H1 (cell line): Measurements from ENCODE around the gene FOXI1. TPM values are rescaled to one million over a fixed set of nuclear protein-coding genes. Genes with fewer than 3 reads are reported as not detected.
A peak's percentile ranks its signal among the peaks of the same experiment; 100 is the strongest.

Experiments used
- CTCF ChIA-PET: fragments of 300-600 bp; sonication (Branson Sonifier 250); formaldehyde crosslinking; loops from one replicate; lab custom pipeline; 2021; ENCODE audit not compliant: partially characterized antibody; lab: Charles Lee
- POLR2A ChIA-PET: fragments of 300-600 bp; sonication (Branson Sonifier 250); formaldehyde crosslinking; loops from one replicate; lab custom pipeline; 2021; ENCODE audit warnings: inconsistent platforms; ENCODE audit not compliant: partially characterized antibody; lab: Charles Lee
- DNase-seq, 2 experiments: peaks; one replicate each; pipeline versions ENCODE4 v3.0.0 to v3.0.0-alpha.2; 2010 to 2022; ENCODE audit warnings: low spot score in 2 of 2, low read depth in 1 of 2, mixed read lengths in 1 of 2
- FAIRE-seq: peaks from 2 replicates; lab custom pipeline; 2011; peaks lifted over from hg19 to GRCh38; lab: Jason Lieb, UNC
- H2AFZ ChIP-seq: 2 replicates; pipeline ENCODE4 v1.8.1; 2012; ENCODE audit warnings: low read length, inconsistent platforms
- H2AK5ac ChIP-seq: 2 replicates; pipeline ENCODE4 v1.6.1; 2013; ENCODE audit warnings: low read depth, low read length
- H2BK120ac ChIP-seq: replicated peaks from 2 replicates; pipeline ENCODE3; 2013; ENCODE audit warnings: low read depth, low read length, inconsistent platforms
- H2BK12ac ChIP-seq: 2 replicates; pipeline ENCODE4 v1.6.1; 2013; ENCODE audit warnings: low read depth, low read length
- H2BK15ac ChIP-seq: 2 replicates; pipeline ENCODE4 v1.6.1; 2013; ENCODE audit warnings: low read length
- H2BK20ac ChIP-seq: 2 replicates; pipeline ENCODE4 v1.6.1; 2013; ENCODE audit warnings: low read length
- H2BK5ac ChIP-seq: 2 replicates; pipeline ENCODE4 v1.6.1; 2013; ENCODE audit warnings: low read depth, low read length
- H3K14ac ChIP-seq: 2 replicates; pipeline ENCODE4 v1.6.1; 2013; ENCODE audit warnings: inconsistent platforms; ENCODE audit not compliant: insufficient read length
- H3K18ac ChIP-seq: 2 replicates; pipeline ENCODE4 v1.6.1; 2013; ENCODE audit warnings: low read length; ENCODE audit errors: extremely low read depth
- H3K23ac ChIP-seq: 2 replicates; pipeline ENCODE4 v1.6.1; 2013; ENCODE audit warnings: inconsistent platforms; ENCODE audit not compliant: insufficient read length
- H3K23me2 ChIP-seq: 2 replicates; pipeline ENCODE4 v1.6.1; 2013; ENCODE audit warnings: low read depth, low read length
- H3K27ac ChIP-seq: 2 replicates; pipeline ENCODE4 v1.6.1; 2011; ENCODE audit warnings: low read depth, low read length, inconsistent platforms
- H3K27me3 ChIP-seq, 4 experiments: replicated peaks in 1 of 4; 1 replicate in 1 of 4; 2 replicates in 3 of 4; pipeline versions ENCODE4 v1.6.1 to v1.8.1; 2011 to 2013; ENCODE audit warnings: low read length in 3 of 4, mild to moderate bottlenecking in 3 of 4, inconsistent platforms in 2 of 4, mixed read lengths in 2 of 4, moderate library complexity in 1 of 4; ENCODE audit not compliant: control insufficient read depth in 3 of 4, insufficient read depth in 3 of 4; ENCODE audit errors: extremely low read depth in 1 of 4
- H3K36me3 ChIP-seq, 4 experiments: 2 replicates each; pipeline versions ENCODE4 v1.6.1 to v1.8.1; 2011 to 2013; ENCODE audit warnings: mild to moderate bottlenecking in 4 of 4, low read length in 3 of 4, moderate library complexity in 2 of 4, control low read depth in 1 of 4, inconsistent platforms in 1 of 4; ENCODE audit not compliant: insufficient read depth in 4 of 4, control insufficient read depth in 2 of 4
- H3K4ac ChIP-seq: replicated peaks from 2 replicates; pipeline ENCODE3; 2013; ENCODE audit warnings: low read length, low read depth, mixed read lengths, inconsistent platforms; ENCODE audit not compliant: insufficient read length
- H3K4me1 ChIP-seq, 4 experiments: replicated peaks in 1 of 4; 1 replicate in 1 of 4; 2 replicates in 3 of 4; pipeline versions ENCODE4 v1.6.1 to v1.8.1; 2011 to 2013; ENCODE audit warnings: low read length in 3 of 4, inconsistent platforms in 2 of 4, mixed read lengths in 1 of 4; ENCODE audit not compliant: insufficient read depth in 4 of 4, control insufficient read depth in 3 of 4
- H3K4me2 ChIP-seq, 2 experiments: 2 replicates each; pipeline versions ENCODE4 v1.6.1 to v1.8.1; 2011 to 2013; ENCODE audit warnings: low read depth in 2 of 2, low read length in 2 of 2, control low read depth in 1 of 2, inconsistent platforms in 1 of 2, mild to moderate bottlenecking in 1 of 2; ENCODE audit not compliant: insufficient read depth in 1 of 2
- H3K4me3 ChIP-seq, 4 experiments: fragments of 200-600, 300-600 bp in 1 of 4; sonication (generic), shearing (Covaris generic), sonication (Bioruptor Twin) in 1 of 4; 2 replicates each; pipeline versions ENCODE4 v1.5.1 to v1.8.1; 2011 to 2016; ENCODE audit warnings: low read length in 4 of 4, low read depth in 3 of 4, control low read depth in 2 of 4, inconsistent platforms in 2 of 4, mild to moderate bottlenecking in 2 of 4, mixed read lengths in 1 of 4, moderate library complexity in 1 of 4; ENCODE audit not compliant: insufficient read depth in 2 of 4; ENCODE audit errors: extremely low read depth in 1 of 4
- H3K56ac ChIP-seq: replicated peaks from 2 replicates; pipeline ENCODE3; 2013; ENCODE audit warnings: low read depth, mild to moderate bottlenecking, mixed read lengths, low read length, inconsistent platforms; ENCODE audit not compliant: insufficient read length
- H3K79me1 ChIP-seq: 2 replicates; pipeline ENCODE4 v1.6.1; 2013; ENCODE audit warnings: low read depth, low read length, control low read depth
- H3K79me2 ChIP-seq, 2 experiments: 2 replicates each; pipeline versions ENCODE4 v1.6.1 to v1.8.1; 2012 to 2013; ENCODE audit warnings: low read length in 2 of 2, mild to moderate bottlenecking in 2 of 2, inconsistent platforms in 1 of 2; ENCODE audit not compliant: insufficient read depth in 2 of 2, control insufficient read depth in 1 of 2
- H3K9ac ChIP-seq, 4 experiments: replicated peaks in 1 of 4; 1 replicate in 1 of 4; 2 replicates in 3 of 4; pipeline versions ENCODE4 v1.6.1 to v1.8.1; 2011 to 2013; ENCODE audit warnings: low read depth in 3 of 4, low read length in 3 of 4, control low read depth in 2 of 4, mild to moderate bottlenecking in 2 of 4, moderate library complexity in 2 of 4, inconsistent platforms in 1 of 4; ENCODE audit errors: extremely low read depth in 1 of 4
- H3K9me3 ChIP-seq, 2 experiments: 2 replicates each; pipeline versions ENCODE4 v1.6.1 to v1.8.1; 2012 to 2013; ENCODE audit warnings: mild to moderate bottlenecking in 2 of 2, moderate library complexity in 2 of 2, control low read depth in 1 of 2, inconsistent platforms in 1 of 2, low read depth in 1 of 2, low read length in 1 of 2, mixed read lengths in 1 of 2; ENCODE audit not compliant: insufficient read depth in 2 of 2
- H4K20me1 ChIP-seq, 2 experiments: replicated peaks in 1 of 2; 2 replicates each; pipeline versions ENCODE3 to v1.8.1; 2011 to 2013; ENCODE audit warnings: inconsistent platforms in 2 of 2, low read length in 2 of 2, mild to moderate bottlenecking in 1 of 2; ENCODE audit not compliant: insufficient read depth in 2 of 2, control insufficient read depth in 1 of 2
- H4K5ac ChIP-seq: 2 replicates; pipeline ENCODE4 v1.6.1; 2013; ENCODE audit warnings: low read length, low read depth, mixed read lengths, inconsistent platforms; ENCODE audit not compliant: insufficient read length
- H4K8ac ChIP-seq: 2 replicates; pipeline ENCODE4 v1.8.0; 2013; ENCODE audit warnings: mild to moderate bottlenecking, moderate library complexity, low read length, inconsistent platforms; ENCODE audit not compliant: insufficient read depth; ENCODE audit errors: extremely low read depth
- H4K91ac ChIP-seq: replicated peaks from 2 replicates; pipeline ENCODE3; 2013; ENCODE audit warnings: low read length, mixed read lengths, inconsistent platforms; ENCODE audit not compliant: insufficient read length
- CEBPB ChIP-seq: IDR thresholded peaks from 2 replicates; pipeline ENCODE4 v1.6.1; 2012; ENCODE audit warnings: low read depth, low read length
- CREB1 ChIP-seq: IDR thresholded peaks from 2 replicates; pipeline ENCODE4 v1.6.1; 2012; ENCODE audit warnings: inconsistent platforms
- MAFK ChIP-seq: IDR thresholded peaks from 2 replicates; pipeline ENCODE4 v1.6.1; 2012; ENCODE audit warnings: low read depth, mild to moderate bottlenecking, improper control_type of control experiment, low read length
- PHF8 ChIP-seq: fragments of 200-600 bp; sonication (generic); conservative IDR thresholded peaks from 2 replicates; pipeline ENCODE4 v1.7.1; 2012; ENCODE audit warnings: low read depth, mild to moderate bottlenecking, inconsistent platforms, low read length, moderate library complexity
- POLR2A ChIP-seq, 2 experiments: IDR thresholded peaks; 1 replicate in 1 of 2; 2 replicates in 1 of 2; pipeline ENCODE4 v1.6.1; 2011; ENCODE audit warnings: low read depth in 2 of 2, low read length in 2 of 2, mild to moderate bottlenecking in 2 of 2; ENCODE audit errors: control extremely low read depth in 1 of 2
- POLR2AphosphoS5 ChIP-seq: IDR thresholded peaks from 2 replicates; pipeline ENCODE4 v1.6.1; 2011; ENCODE audit warnings: low read depth, low read length
- RNF2 ChIP-seq: fragments of 200-900, 300-1000 bp; sonication (generic); IDR thresholded peaks from 2 replicates; pipeline ENCODE4 v1.7.1; 2016; ENCODE audit warnings: borderline replicate concordance, low read depth, mild to moderate bottlenecking, antibody characterized with exemption, low read length; ENCODE audit not compliant: poor library complexity, severe bottlenecking; ENCODE audit errors: missing control alignments
- RXRA ChIP-seq: IDR thresholded peaks from 2 replicates; pipeline ENCODE4 v1.6.1; 2011; ENCODE audit warnings: low read depth, mild to moderate bottlenecking, low read length, moderate library complexity; ENCODE audit not compliant: insufficient read depth
- SAP30 ChIP-seq: fragments of 300-600 bp; sonication (generic); IDR thresholded peaks from 2 replicates; pipeline ENCODE4 v1.7.1; 2012; ENCODE audit warnings: low read length, moderate library complexity, mild to moderate bottlenecking, inconsistent platforms; ENCODE audit not compliant: insufficient read depth, insufficient replicate concordance
- SP1 ChIP-seq: IDR thresholded peaks from 2 replicates; pipeline ENCODE4 v1.6.1; 2011; ENCODE audit warnings: low read depth, low read length
- SRF ChIP-seq: IDR thresholded peaks from 2 replicates; pipeline ENCODE4 v1.6.1; 2011; ENCODE audit warnings: mild to moderate bottlenecking, low read depth, low read length, moderate library complexity
- TAF7 ChIP-seq: optimal IDR thresholded peaks from 2 replicates; pipeline ENCODE3; 2011; ENCODE audit warnings: low read depth, mild to moderate bottlenecking, inconsistent platforms, low read length, moderate library complexity, borderline replicate concordance
- TCF12 ChIP-seq: IDR thresholded peaks from 2 replicates; pipeline ENCODE4 v1.6.1; 2011; ENCODE audit warnings: low read depth, mild to moderate bottlenecking, low read length
- WGBS, 2 experiments: shearing (Covaris generic) in 1 of 2; methylation state at CpG; one replicate each; pipeline versions ENCODE4 v1.1.6 to v1.1.7; 2013 to 2015; ENCODE audit warnings: low lambda C conversion rate in 2 of 2, mixed read lengths in 2 of 2, inconsistent platforms in 1 of 2, low coverage in 1 of 2, missing lambda C conversion rate in 1 of 2; ENCODE audit not compliant: insufficient replicate concordance in 2 of 2, insufficient coverage in 1 of 2, insufficient read length in 1 of 2; ENCODE audit errors: extremely low coverage in 1 of 2, missing lambda C conversion rate in 1 of 2; 5-methylcytosine and 5-hydroxymethylcytosine counted together
- polyA plus RNA-seq, 7 experiments: library from polyadenylated mRNA; depleted of rRNA in 3 of 7; stranded (reverse) in 5 of 7; unstranded in 2 of 7; fragments of >200 nt in 5 of 7; fragments of 200-250 nt in 2 of 7; gene quantifications; 1 replicate in 5 of 7; 2 replicates in 1 of 7; 4 replicates in 1 of 7; pipeline versions ENCODE4 v1.2.1 to v1.2.3, GENCODE V29; 2011 to 2013; ENCODE audit warnings: missing spikeins in 2 of 7, mixed read lengths in 2 of 7
- total RNA-seq: library from RNA; stranded (reverse); fragmentation: NEBNext Ultra II Directional; extraction: Animal tissue kit (Norgen Biotek cat#: 25700); gene quantifications from 2 replicates; pipeline ENCODE4 v1.2.1, GENCODE V29; 2021

The FOXI1 gene
- total and polyA plus RNA-seq, 2 of the 8 experiments (the other 6 are each of a cell fraction or from before 2014, with no cell fraction given), result not detected

DNA sequence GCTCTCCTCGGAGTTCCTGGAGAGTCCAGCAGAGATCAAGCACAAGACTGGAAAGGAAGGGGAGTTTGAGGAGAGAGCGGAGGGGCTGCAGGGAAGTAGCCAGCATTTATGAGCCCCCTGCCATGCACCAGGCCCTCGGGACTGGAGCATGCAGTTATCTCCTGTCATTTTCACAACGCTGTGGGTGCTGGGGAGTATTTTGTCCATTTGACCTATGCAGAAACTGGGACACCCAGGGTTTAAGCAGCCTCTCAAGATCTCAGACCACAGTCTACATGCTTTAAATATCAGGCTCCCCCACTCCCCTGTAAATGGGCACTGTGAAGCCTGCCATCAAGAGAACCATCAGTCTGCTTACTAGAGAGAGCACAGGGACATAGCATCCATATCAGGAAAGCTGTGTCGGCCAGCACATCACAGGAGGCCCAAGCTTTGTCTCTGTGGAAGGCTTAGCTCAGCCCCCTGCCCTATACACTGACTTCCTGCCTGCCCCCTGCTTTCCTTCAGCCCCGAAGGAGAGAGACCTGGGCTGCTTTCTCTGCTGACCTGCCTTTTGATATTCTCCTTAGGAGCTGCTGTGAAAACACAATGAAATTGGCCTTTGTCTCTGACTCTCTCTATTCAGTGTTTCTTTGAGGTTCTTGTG is 7.3 kb downstream of the FOXI1 start:
- ChIA-PET CTCF (interaction anchor here (1.2 to 16.0 kb wide), 7 partner anchors 9 to 132 kb away, joined by 3 to 217 read pairs (median 4); partner anchors contain the start of gene INSYN2B), POLR2A (no interaction called here)
- no peak overlapping the region for H3K27ac ChIP-seq
- no peak for TF ChIP-seq RNF2
- no peak for TF ChIP-seq MAFK
- TF ChIP-seq POLR2A (IDR thresholded peaks at IDR 0.05; ENCODE audit: control extremely low read depth in 1 of 2, low read depth in 2 of 2, low read length in 2 of 2), result no peak
- TF ChIP-seq SRF, result no peak
- TF ChIP-seq POLR2AphosphoS5, result no peak
- no peak for TF ChIP-seq PHF8
- no peak for TF ChIP-seq CREB1
- TF ChIP-seq TCF12, result no peak
- TF ChIP-seq SAP30, result no peak
- TF ChIP-seq RXRA, result no peak
- no peak for TF ChIP-seq CEBPB
- TF ChIP-seq SP1, result no peak
- no peak for TF ChIP-seq TAF7

More for the DNA sequence above, 7.3 kb downstream of the FOXI1 start:
- Histone ChIP-seq H2BK15ac (peak overlapping the region; percentile 54; the same call in 1 of the 2 replicates), H3K14ac (no peak overlapping the region), H3K36me3 (no peaks in the 10 kb centered on the region), H4K91ac (no peak overlapping the region), H2AFZ (no peak overlapping the region), H2BK120ac (no peak overlapping the region), H3K4ac (no peak overlapping the region), H3K79me2 (no peaks in the 10 kb centered on the region), H4K8ac (no peak overlapping the region; the same call in 1 of the 2 replicates), H3K9me3 (peaks cover 4 to 11% of the 10 kb centered on the region in 2 experiments; a peak in 2 of 4 replicates), H3K23me2 (no peaks in the 10 kb centered on the region; the same call in 1 of the 2 replicates), H3K9ac (no peak overlapping the region; a peak in 1 of 7 replicates), H2AK5ac (no peak overlapping the region; the same call in 1 of the 2 replicates), H2BK12ac (peak overlapping the region; percentile 7; the same call in 1 of the 2 replicates), H2BK20ac (peak overlapping the region; percentile 44; the same call in 1 of the 2 replicates), H3K79me1 (no peaks in the 10 kb centered on the region), H4K20me1 (no peaks in the 10 kb centered on the region), H3K23ac (no peak overlapping the region), H3K27me3 (peaks cover 0 to 33% (median 15%) of the 10 kb centered on the region in 4 experiments; a peak in 5 of 7 replicates), H3K4me2 (peak overlapping the region in 1 of 2 experiments; percentile 2; a peak in 2 of 4 replicates), H3K4me1 (peaks cover 2 to 17% (median 9%) of the 10 kb centered on the region in 4 experiments), H4K5ac (no peak overlapping the region), H3K18ac (0 out of 2 replicates have a peak overlapping the region, but pooled peaks have one; percentile 9), H3K56ac (no peak overlapping the region), H3K4me3 (no peak overlapping the region), H2BK5ac (no peak overlapping the region)
- FAIRE-seq, result no peak
- DNase-seq, result peak in 1 of 2 experiments; percentile 45
- WGBS, 2 experiments, result 63% methylated on average over 6 of the region's 6 CpGs; no CpG with 5 or more reads in 1 of the 2 experiments
